Astrocyte of the hippocampus (primary cell): ENCODE results near the gene POLR3F.
"Not testable (repeated sequence)": the region's sequence is repeated elsewhere in the genome, so short reads cannot be mapped to it uniquely, and the experiment has no call there.

Experiments used
- DNase-seq: peaks from one replicate; pipeline ENCODE4 v3.0.0; 2011; ENCODE audit warnings: low read depth, low spot score

POLR3F gene

GRCh38 chr20:18504479-18505060, 37.4 kb downstream of the POLR3F start:
- no peak for DNase-seq

GRCh38 chr20:18506744-18507143, 39.6 kb downstream of the POLR3F start:
- no peak for DNase-seq

GRCh38 chr20:18507218-18508191, 40.3 kb downstream of the POLR3F start, which contains the start of gene SEC23B:
SEC23B (plus strand) TSS chr20:18507940; CDS start chr20:18510836, 2,896 bp downstream.
- DNase-seq, result peak; percentile 99

GRCh38 chr20:18511571-18511970, 44.4 kb downstream of the POLR3F start:
- DNase-seq, result no peak

DNA sequence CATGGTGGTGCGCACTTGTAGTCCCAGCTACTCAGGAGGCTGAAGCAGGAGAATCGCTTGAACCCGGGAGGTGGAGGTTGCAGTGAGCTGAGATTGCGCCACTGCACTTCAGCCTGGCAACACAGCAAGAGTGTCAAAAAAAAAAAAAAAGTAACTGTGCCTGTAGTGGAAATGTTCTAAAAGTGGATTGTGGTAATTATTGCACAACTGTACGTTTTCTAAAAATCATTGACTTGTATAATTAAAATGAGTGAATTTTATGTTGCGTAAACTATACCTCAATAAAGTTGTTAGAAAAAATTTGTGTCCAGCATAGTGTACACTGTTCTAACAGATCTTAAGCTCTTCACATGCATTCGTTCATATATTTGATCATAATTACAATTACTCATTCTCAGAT, 46.0 kb downstream of the POLR3F start:
- no peak for DNase-seq

GRCh38 chr20:18514127-18514526, 46.9 kb downstream of the POLR3F start:
- DNase-seq, result no peak

DNA sequence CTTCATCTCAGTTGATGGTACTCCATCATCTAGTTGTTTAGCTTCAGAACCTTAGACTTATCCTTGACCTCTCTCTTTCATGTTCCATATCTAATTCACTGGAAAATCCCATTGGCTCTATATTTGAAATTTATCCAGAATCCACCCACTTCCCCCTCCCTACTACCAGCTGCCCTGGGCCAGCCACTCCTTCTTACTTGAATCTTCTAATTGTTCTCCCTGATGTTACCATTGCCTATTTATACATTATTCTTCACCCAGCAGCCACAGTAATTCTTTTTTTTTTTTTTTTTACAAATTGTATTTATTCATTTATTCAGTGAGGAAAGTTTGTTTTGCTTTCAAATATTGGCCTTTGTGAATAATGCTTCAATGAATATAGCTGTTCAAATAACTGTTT, 48.8 kb downstream of the POLR3F start:
- no peak for DNase-seq

DNA sequence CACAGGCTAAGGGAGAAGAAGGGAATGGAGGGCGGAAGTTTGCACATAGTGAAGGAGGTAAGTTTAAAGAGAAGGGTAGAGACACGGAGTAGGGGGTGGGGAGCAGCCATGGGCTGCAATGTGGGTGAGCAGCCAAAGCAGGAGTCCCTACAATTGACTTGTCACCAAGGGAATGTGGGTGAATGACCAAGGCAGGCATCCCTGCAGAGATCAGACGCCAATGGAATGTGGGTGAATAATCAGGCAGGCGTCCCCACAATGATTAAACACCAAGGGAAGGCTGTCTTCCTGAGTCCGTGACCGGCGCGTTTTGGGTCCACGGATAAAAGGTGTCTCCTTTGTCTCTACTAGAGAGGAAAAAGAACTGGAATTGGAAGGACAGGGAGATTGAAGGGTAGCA, 54.9 kb downstream of the POLR3F start:
- peak; percentile 61 for DNase-seq

DNA sequence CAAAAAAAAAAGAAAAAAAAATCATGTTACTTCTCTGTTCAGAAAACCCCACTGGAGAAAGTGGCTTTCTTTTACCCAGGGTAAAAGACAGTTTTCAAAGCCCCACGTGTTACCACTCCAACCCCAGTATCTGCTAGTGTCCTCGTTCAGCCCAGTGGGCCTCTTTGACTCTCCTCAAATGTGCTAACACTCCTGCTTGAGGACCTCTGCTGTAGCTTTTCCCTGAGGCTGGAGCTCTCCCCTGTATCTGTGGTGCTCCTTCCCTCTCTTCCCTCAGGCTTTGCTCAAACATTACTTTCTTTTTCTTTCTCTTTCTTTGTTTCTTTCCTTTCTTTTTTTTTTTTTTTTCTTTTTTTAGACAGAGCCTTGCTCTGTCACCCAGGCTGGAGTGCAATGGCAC, 55.9 kb downstream of the POLR3F start:
- no peak for DNase-seq

DNA sequence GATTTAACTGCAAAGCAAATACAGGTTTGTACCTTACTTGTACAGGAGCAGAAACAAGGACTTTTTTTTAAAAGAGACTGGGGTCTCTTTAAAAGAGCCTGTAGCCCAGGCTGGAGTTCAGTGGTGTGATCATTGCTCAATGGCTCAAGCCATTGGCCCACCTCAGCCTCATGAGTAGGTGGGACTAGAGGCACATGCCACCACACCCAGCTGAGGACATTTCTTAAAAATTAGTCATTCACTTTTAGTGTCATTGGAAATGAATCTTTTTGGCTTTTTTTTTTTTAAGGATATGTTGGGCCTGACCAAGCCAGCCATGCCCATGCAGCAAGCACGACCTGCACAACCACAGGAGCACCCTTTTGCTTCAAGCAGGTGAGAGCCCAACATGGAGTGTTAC, 57.5 kb downstream of the POLR3F start:
- DNase-seq, result no peak

- DNase-seq, result not testable (repeated sequence)
These were observed 59.6 kb downstream of the POLR3F start for GRCh38 chr20:18526761-18527160.

GRCh38 chr20:18527339-18527738, 60.1 kb downstream of the POLR3F start:
- DNase-seq, result no peak

DNA sequence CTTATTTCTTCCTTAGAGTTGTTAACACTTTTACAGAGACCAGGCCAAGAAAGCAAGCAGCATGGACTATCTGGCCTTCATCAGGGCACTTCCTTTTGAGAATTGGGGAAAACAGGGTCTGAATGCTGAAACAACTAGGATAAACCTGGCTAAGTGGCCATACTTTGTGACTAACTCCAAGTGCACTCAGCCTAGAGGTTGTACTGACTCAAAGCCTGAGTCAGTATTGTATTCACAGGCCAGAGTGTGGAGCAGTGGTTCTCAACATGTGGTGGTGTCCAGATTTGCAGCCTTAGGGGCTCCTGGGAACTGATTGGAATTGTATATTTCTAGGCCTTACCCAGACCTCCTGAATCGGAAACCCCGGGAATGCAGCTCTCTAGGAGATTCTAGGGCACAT, 60.6 kb downstream of the POLR3F start:
- peak; percentile 21 for DNase-seq

GRCh38 chr20:18529041-18529440, 61.9 kb downstream of the POLR3F start:
- no peak for DNase-seq

GRCh38 chr20:18532626-18533025, 65.4 kb downstream of the POLR3F start:
- no peak for DNase-seq

DNA sequence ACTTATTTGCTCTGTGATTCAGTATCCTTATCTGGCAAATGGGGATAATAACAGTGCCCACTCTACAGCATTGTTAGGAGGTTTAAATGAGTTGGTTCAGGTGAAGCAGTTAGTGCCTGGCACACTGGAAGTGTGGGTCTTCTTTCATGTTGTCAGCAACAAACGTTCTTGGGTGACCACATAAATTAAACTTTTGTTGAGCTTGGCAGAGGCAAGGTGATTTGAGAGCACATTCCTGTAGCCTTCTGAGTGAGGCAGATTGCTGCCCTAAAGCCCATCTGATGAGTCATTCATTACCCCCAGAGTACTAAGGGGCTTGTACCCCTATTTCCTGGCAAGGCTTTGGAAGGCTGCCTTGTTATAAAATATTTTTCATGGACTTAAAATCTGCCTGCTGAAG, 66.3 kb downstream of the POLR3F start:
- peak; percentile 84 for DNase-seq

DNA sequence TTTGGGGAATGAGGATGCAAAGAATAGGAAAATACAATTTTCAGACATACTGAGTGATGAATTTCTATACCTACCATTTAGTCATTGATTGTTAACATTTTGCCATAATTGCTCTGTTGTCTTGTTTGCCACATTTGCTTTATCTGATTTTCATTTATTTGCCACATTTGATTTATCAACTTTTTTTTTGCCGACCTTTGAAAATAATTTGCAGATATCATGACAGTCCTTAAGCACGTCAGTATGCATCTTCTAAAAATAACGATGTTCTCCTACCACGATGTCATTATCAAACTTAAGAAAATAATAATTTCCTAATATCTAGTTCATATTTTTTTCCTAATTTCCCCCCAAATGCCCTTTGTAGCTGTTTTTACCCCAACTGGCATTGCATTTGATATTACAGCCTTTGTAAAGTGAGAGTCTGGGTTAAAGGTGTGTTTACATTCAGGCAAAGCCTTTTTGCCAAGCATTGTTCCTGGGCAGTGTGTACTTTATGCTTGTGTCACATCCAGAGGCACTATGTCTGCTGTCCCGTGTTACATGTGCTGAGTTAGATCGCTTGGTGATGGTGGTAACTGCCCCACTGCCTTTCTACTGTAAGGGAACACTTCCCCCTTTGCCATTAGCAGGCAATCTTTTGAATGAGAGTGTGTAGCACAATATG, 66.9 kb downstream of the POLR3F start:
- no peak for DNase-seq
